GM19043 (cell line): ENCODE measurements around the gene SLC12A8.

Experiments
- ATAC-seq: cut with Tn5 transposase; IDR thresholded peaks from one replicate; pipeline ENCODE4 v1.9.1; 2021; ENCODE audit warnings: low read depth; ENCODE audit not compliant: unreplicated experiment

Gene SLC12A8

GRCh38 chr3:125212509-125213363, at the start of gene SLC12A8:
TSS of gene SLC12A8 (minus strand) at chr3:125212748. CDS start at chr3:125211349, 1,399 bp downstream.
- ATAC-seq = no peak

- no peak for ATAC-seq
These were observed 49.6 kb upstream of the SLC12A8 start for GRCh38 chr3:125262161-125262560.

DNA sequence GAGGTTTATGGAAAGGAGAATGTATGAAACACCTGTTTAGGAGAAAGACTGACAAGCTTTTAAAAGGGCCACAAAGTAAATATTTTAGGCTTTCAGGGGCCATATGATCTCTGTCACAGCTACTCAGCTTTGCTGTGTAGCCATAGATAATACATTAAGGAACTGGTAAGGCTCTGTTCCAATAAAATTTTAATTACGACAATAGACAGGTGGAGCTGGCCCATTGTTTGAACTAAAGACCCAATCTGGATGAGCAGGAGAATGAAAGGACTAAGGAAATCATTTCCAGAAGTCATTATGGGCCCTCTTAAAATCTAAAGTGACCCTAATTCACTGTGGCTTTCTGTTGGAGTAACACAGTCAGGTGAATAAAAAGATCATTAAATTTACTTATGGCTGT, 48.5 kb upstream of the SLC12A8 start:
- no peak for ATAC-seq

DNA sequence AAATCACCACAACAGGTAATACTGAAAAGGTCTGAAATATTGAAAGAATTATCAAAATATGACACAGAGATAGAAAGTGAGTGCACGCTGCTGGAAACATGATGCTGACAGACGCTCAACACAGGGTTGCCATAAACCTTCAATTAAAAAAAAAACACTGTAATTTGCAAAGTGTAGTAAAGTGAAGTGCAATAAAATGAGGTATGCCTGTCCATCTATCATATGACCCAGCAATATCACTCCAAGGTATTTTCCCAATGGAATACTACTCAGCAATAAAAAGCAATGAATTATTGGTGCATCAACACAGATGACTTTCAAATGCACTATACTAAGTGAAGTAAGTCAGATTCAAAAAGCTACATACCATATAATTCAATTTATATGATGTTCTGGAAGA, 47.6 kb upstream of the SLC12A8 start:
- no peak for ATAC-seq

DNA sequence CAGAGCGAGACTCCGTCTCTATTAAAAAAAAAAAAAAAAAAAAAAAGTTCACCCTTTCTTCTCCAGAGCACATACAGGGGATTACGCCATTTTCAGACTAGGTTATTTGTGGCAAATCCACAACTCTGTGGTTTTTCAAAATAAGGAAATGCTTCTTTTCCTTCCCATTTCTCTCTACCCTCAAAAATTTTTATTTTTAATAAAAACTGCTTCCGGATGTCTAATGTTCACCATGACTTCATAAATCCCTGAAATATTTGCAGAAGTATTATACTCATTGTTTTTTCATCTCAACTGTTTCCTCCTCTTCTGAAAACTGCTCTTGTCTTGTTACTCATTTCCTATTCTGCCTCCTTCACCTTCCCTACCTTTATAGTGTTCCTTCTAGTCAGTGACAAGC, 45.0 kb upstream of the SLC12A8 start:
- ATAC-seq = no peak

DNA sequence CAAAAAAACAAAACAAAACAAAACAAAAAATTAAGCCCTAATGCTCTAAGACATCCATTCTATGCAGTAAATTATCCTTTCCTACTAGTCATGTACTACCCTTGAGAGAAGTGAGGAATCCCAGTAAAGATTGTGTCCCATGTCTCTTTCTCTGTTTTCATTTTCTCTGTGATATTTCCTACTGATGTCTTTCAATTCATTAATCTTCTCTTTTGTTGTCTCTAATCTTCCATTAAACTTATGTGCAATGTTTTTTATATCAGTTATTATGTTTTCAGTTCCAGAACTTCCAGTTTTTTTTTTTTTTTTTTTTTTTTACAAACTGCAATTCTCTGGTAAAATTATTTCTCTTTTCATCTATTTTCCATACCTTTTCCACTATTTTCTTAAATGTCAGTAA, 44.1 kb upstream of the SLC12A8 start:
- no peak for ATAC-seq

GRCh38 chr3:125250973-125251372, 38.4 kb upstream of the SLC12A8 start:
- no peak for ATAC-seq

DNA sequence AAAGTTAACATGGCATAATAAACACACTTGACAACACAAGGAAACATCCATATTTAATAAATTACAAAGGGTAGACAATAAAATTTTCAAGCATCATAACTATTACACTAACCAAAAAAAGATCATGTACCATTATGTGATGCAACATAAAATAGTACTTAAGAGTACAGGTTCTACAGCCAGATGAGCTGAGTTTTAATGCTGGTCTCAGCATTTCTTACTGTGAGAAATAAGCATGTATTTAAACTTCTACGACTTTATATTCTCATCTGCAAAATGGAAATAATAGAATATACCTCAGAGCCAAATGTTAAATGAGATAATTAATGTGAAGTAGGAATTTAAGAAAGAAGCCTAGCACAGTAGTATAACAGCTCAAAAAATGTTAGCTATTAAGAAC, 33.7 kb upstream of the SLC12A8 start:
- ATAC-seq = no peak

GRCh38 chr3:125245521-125245920, 33.0 kb upstream of the SLC12A8 start:
- no peak for ATAC-seq

DNA sequence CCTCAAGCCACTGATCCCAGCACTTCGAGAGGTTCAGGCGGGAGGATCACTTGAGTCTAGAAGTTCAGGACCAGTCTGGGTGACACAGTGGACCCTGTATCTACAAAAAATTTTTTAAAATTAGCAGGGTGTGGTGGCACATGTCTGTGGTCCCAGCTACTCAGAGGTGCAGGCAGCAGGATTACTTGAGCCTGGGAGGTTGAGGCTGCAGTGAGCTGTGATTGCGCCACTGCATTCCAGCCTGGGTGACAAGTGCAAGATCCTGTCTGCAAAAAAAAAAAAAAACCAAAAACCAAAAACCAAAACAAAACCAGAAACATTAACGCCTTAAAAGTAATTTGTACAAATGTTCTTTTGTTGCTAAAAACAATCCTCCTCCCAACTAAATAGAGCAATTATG, 27.9 kb upstream of the SLC12A8 start:
- ATAC-seq = no peak

GRCh38 chr3:125239266-125239665, 26.7 kb upstream of the SLC12A8 start:
- ATAC-seq = no peak

GRCh38 chr3:125238759-125239158, 26.2 kb upstream of the SLC12A8 start:
- ATAC-seq = no peak

DNA sequence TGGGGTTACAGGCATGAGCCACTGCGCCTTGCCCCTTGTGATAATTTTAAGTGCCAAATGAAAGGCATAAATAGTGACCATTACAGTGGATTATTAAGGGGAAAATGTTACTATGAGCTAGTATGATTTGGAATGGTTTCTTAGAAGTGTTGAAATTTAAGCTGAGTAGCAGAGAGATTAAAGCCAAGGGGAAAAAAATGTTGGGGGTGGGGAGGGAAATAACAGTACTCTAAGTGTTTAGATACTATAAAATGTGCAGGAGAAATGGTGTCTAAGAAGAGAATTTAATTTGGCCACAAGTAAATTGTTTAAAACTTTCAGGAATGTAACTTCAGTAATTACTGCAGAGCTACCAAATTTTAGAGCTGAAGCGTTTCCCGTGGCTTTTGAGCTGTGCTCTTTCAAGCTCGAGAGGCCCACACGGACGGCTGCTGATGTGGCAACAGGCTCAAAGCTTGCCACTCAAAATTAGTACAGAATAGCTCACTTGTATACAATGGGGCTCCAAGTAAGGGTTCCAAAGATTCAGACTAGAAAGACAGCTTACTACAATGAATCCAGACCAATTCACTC, 23.9 kb upstream of the SLC12A8 start:
- no peak for ATAC-seq

GRCh38 chr3:125234831-125235230, 22.3 kb upstream of the SLC12A8 start:
- ATAC-seq = no peak

- ATAC-seq = no peak
These were observed 19.9 kb upstream of the SLC12A8 start for GRCh38 chr3:125232401-125232800.

DNA sequence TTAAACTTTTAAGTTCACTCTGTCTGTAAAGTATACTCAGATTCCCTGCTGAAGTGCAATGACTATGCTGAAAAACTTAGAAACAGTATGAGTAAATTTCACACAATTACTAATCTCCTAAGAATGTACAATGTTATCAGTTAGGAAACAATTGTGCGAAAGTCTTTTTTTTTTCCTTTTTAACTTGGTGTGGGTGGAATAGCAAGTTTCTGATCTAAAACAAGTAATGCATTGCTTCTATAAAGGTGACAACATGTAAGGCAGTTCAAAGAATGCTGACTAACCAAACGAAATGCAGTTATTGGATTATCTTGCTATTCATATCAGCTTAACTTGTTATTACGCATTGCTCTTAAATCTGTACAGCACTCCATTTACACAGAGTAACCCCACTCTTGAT, 19.3 kb upstream of the SLC12A8 start:
- no peak for ATAC-seq

DNA sequence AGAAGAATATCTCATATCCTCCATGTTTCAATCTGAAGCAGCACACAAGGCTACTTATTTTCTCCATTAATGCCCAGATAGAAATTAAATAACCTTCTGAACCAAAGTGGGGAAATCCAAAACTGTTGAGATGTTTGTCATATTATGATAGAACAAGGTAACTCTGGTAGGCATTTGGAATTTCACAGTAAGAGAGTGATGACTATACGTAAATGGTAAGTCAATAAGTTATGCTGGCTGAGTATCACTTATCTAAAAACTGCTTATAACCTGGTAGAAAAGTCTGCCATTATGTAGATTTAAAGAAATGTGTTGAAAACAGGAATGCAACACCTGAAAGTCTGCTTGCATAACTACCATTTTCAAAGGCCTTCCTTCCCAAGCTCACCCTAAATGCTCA, 17.2 kb upstream of the SLC12A8 start:
- no peak for ATAC-seq

DNA sequence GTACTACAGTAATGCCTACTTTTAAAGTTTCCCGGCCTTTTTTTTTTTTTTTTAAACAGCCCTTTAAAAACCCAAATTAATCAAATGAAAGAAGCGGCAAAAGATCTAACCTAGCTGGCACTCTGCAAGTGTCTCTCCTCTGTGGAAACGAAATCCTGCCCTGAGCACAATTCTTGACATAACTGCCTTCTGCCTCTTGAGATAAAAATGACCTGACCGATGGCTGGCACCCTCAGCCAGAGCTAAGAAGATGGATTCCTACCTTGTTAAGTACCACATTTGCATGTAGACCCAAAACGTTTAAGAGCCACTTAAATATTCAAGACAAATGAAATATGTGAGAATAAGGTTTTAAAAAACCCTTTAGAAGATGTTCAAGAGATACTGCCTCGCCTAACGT, 16.6 kb upstream of the SLC12A8 start:
- ATAC-seq = no peak

- ATAC-seq = no peak
These were observed 9.3 kb upstream of the SLC12A8 start for GRCh38 chr3:125221831-125222230.

- ATAC-seq = no peak
These were observed 8.3 kb upstream of the SLC12A8 start for GRCh38 chr3:125220727-125221429.

DNA sequence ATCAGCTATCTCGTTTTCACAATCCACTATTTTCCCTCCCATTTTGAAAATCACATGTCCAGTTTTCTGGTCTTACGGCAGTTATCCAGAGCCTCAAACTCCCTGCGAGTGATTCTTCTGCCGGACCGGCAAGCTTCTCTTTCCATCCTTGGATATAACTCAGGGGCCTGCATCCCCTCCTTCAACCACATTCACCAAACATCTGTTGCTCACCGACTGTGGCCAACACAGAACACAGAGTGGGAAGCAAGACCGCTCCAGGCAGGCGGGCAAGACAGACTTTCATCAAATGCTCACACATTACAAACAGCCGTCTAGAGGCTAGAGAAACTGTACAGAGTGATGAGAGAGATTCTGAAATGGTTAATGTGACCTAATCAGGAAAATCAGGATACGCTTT, 7.6 kb upstream of the SLC12A8 start:
- no peak for ATAC-seq

- no peak for ATAC-seq
These were observed 6.7 kb upstream of the SLC12A8 start for GRCh38 chr3:125219261-125219701.
